HG03097 (cell line): Measurements from ENCODE around the gene RSRP1.
"Not testable (repeated sequence)": the region's sequence is repeated elsewhere in the genome, so short reads cannot be mapped to it uniquely, and the experiment has no call there.

Experiments used
- ATAC-seq: cut with Tn5 transposase; IDR thresholded peaks from one replicate; pipeline ENCODE4 v1.9.1; 2021; ENCODE audit not compliant: unreplicated experiment, low FRiP score

Gene RSRP1

GRCh38 chr1:25257196-25257595 is 9.9 kb upstream of the RSRP1 start:
- ATAC-seq: no peak

- ATAC-seq: no peak
These were observed 9.3 kb upstream of the RSRP1 start for GRCh38 chr1:25256578-25256965.

- ATAC-seq: no peak
These were observed 8.7 kb upstream of the RSRP1 start for GRCh38 chr1:25255706-25256577.

GRCh38 chr1:25253911-25254310 is 6.7 kb upstream of the RSRP1 start:
- ATAC-seq: no peak

- ATAC-seq: peak; percentile 31
These were observed 838 bp upstream of the RSRP1 start for GRCh38 chr1:25247829-25248754.

GRCh38 chr1:25246600-25247023 is 642 bp downstream of the RSRP1 start:
- ATAC-seq: peak; percentile 5

GRCh38 chr1:25245809-25246599 is 1.2 kb downstream of the RSRP1 start:
- ATAC-seq: no peak

GRCh38 chr1:25245393-25245792 is 1.9 kb downstream of the RSRP1 start:
- ATAC-seq: no peak

GRCh38 chr1:25243907-25244306 is 3.3 kb downstream of the RSRP1 start:
- no peak for ATAC-seq

- peak; percentile 60 for ATAC-seq
These were observed 7.3 kb downstream of the RSRP1 start for GRCh38 chr1:25239681-25240541.

GRCh38 chr1:25238046-25238445 is 9.2 kb downstream of the RSRP1 start:
- ATAC-seq: no peak

- ATAC-seq: not testable (repeated sequence)
These were observed 11.0 kb downstream of the RSRP1 start for GRCh38 chr1:25236261-25236660.

GRCh38 chr1:25235411-25235810 is 11.8 kb downstream of the RSRP1 start:
- not testable (repeated sequence) for ATAC-seq

- peak; percentile 43 for ATAC-seq
These were observed 14.1 kb downstream of the RSRP1 start for GRCh38 chr1:25232866-25233784.

GRCh38 chr1:25232027-25232865 is 15.0 kb downstream of the RSRP1 start, which contains the start of gene SYF2:
Gene SYF2, minus strand, starts transcription at chr1:25232502. Its CDS starts 35 bp downstream, at chr1:25232467.
- ATAC-seq: peak; percentile 75

- ATAC-seq: no peak
These were observed 23.8 kb downstream of the RSRP1 start for GRCh38 chr1:25223471-25223870.

GRCh38 chr1:25222606-25223005 is 24.6 kb downstream of the RSRP1 start:
- no peak for ATAC-seq

GRCh38 chr1:25220666-25221065 is 26.6 kb downstream of the RSRP1 start:
- no peak for ATAC-seq
